ENCODE results near the gene BCL7C. TPM values are rescaled to one million over a fixed set of nuclear protein-coding genes. Genes with fewer than 3 reads are reported as not detected.

The BCL7C gene
- total and polyA plus RNA-seq, 2 of the 8 experiments (the other 6 are each of a cell fraction or from before 2014, with no cell fraction given) = 8.6 to 17.2 TPM

GRCh38 chr16:30934827-30935557, 41.1 kb upstream of the BCL7C start:
- DNase-seq (ENCODE audit: low read depth in 1 of 2, low spot score in 2 of 2) (peak in 1 of 2 experiments; percentile 87), FAIRE-seq (peak; percentile 91)
- no peaks in the 10 kb centered on the region for H3K23me2 ChIP-seq (ENCODE audit: low read depth, low read length)
- no peak overlapping the region for H2BK120ac ChIP-seq (replicated peaks; ENCODE audit: low read depth, low read length)
- H3K79me1 ChIP-seq (ENCODE audit: low read depth, low read length) = peaks cover 7% of the 10 kb centered on the region; the same call in 1 of the 2 replicates
- no peak overlapping the region for H3K4ac ChIP-seq (replicated peaks; ENCODE audit: insufficient read length, low read depth, low read length)
- H3K23ac ChIP-seq (ENCODE audit: insufficient read length) = no peak overlapping the region
- no peaks in the 10 kb centered on the region; a peak in 1 of 4 replicates for H3K79me2 ChIP-seq (ENCODE audit: control insufficient read depth in 1 of 2, insufficient read depth in 2 of 2, low read length in 2 of 2)
- no peak overlapping the region for H3K4me3 ChIP-seq (ENCODE audit: extremely low read depth in 1 of 4, insufficient read depth in 2 of 4, low read depth in 3 of 4, low read length in 4 of 4)
- H4K8ac ChIP-seq (ENCODE audit: extremely low read depth, insufficient read depth, low read length) = no peak overlapping the region
- peaks cover 9 to 16% of the 10 kb centered on the region in 2 experiments for H4K20me1 ChIP-seq (replicated peaks in 1 of 2; ENCODE audit: control insufficient read depth in 1 of 2, insufficient read depth in 2 of 2, low read length in 2 of 2)
- H3K9ac ChIP-seq (replicated peaks in 1 of 4; ENCODE audit: extremely low read depth in 1 of 4, low read depth in 3 of 4, low read length in 3 of 4) = no peak overlapping the region
- H3K27me3 ChIP-seq (replicated peaks in 1 of 4; ENCODE audit: control insufficient read depth in 3 of 4, extremely low read depth in 1 of 4, insufficient read depth in 3 of 4, low read length in 3 of 4) = no peaks in the 10 kb centered on the region
- CTCF ChIA-PET (ENCODE audit: partially characterized antibody) = interaction anchor here (0.7 to 3.3 kb wide), 16 partner anchors 8 to 201 kb away, joined by 3 to 25 read pairs (median 4); partner anchors contain the start of gene PRSS8
- H2AK5ac ChIP-seq (ENCODE audit: low read depth, low read length) = no peak overlapping the region
- no peak overlapping the region for H3K14ac ChIP-seq (ENCODE audit: insufficient read length)
- no peak overlapping the region for H4K91ac ChIP-seq (replicated peaks; ENCODE audit: insufficient read length, low read length)
- no peak overlapping the region for H2BK12ac ChIP-seq (ENCODE audit: low read depth, low read length)
- no peak overlapping the region for H2BK15ac ChIP-seq (ENCODE audit: low read length)
- 71% methylated on average over 12 of the region's 12 CpGs; no CpG with 5 or more reads in 1 of the 2 experiments for WGBS, 2 experiments (ENCODE audit: extremely low coverage in 1 of 2, insufficient coverage in 1 of 2, insufficient read length in 1 of 2, insufficient replicate concordance in 2 of 2, low coverage in 1 of 2, low lambda C conversion rate in 2 of 2, missing lambda C conversion rate in 1 of 2)
- H2AFZ ChIP-seq (ENCODE audit: low read length) = no peak overlapping the region
- no peaks in the 10 kb centered on the region for H3K9me3 ChIP-seq (ENCODE audit: insufficient read depth in 2 of 2, low read depth in 1 of 2, low read length in 1 of 2)
- H3K36me3 ChIP-seq (ENCODE audit: control insufficient read depth in 2 of 4, insufficient read depth in 4 of 4, low read length in 3 of 4) = peaks cover 15 to 45% (median 30%) of the 10 kb centered on the region in 4 experiments; a peak in 7 of 8 replicates
- no peak overlapping the region for H3K18ac ChIP-seq (ENCODE audit: extremely low read depth, low read length)
- peak overlapping the region; percentile 8; the same call in 1 of the 2 replicates for H2BK5ac ChIP-seq (ENCODE audit: low read depth, low read length)
- H2BK20ac ChIP-seq (ENCODE audit: low read length) = no peak overlapping the region; the same call in 1 of the 2 replicates
- no peak overlapping the region for H3K4me2 ChIP-seq (ENCODE audit: insufficient read depth in 1 of 2, low read depth in 2 of 2, low read length in 2 of 2)
- H3K56ac ChIP-seq (replicated peaks; ENCODE audit: insufficient read length, low read depth, low read length) = no peak overlapping the region
- H4K5ac ChIP-seq (ENCODE audit: insufficient read length, low read depth, low read length) = no peak overlapping the region
- H3K4me1 ChIP-seq (replicated peaks in 1 of 4; ENCODE audit: control insufficient read depth in 3 of 4, insufficient read depth in 4 of 4, low read length in 3 of 4) = no peaks in the 10 kb centered on the region
- H3K27ac ChIP-seq (ENCODE audit: low read depth, low read length) = peak overlapping the region; percentile 50
- POLR2A ChIA-PET (ENCODE audit: partially characterized antibody) = interaction anchor here (0.6 to 12.0 kb wide), 9 partner anchors 8 to 285 kb away, joined by 3 to 105 read pairs (median 4); partner anchors contain the start of genes FBXL19, HSD3B7, ORAI3 and SETD1A
- no peak for TF ChIP-seq POLR2A (IDR thresholded peaks at IDR 0.05; ENCODE audit: control extremely low read depth in 1 of 2, low read depth in 2 of 2, low read length in 2 of 2)
- TF ChIP-seq YY1 (IDR thresholded peaks at IDR 0.05; ENCODE audit: low read depth, low read length) = peak; percentile 70
- peak; percentile 57 to 68 for TF ChIP-seq RAD21 (IDR thresholded peaks at IDR 0.05 in 1 of 2, conservative IDR thresholded peaks at IDR 0.05 in 1 of 2; ENCODE audit: low read depth in 2 of 2, low read length in 2 of 2)
- no peak for TF ChIP-seq TAF7 (optimal IDR thresholded peaks at IDR 0.05; ENCODE audit: borderline replicate concordance, low read depth, low read length)
- no peak for TF ChIP-seq RBBP5 (IDR thresholded peaks at IDR 0.05; ENCODE audit: borderline replicate concordance, low read depth, low read length)
- no peak for TF ChIP-seq TAF1 (IDR thresholded peaks at IDR 0.05; ENCODE audit: low read depth, low read length)
- no peak for TF ChIP-seq HDAC6 (IDR thresholded peaks at IDR 0.05; ENCODE audit: low read depth, low read length)
- no peak for TF ChIP-seq CBX5 (IDR thresholded peaks at IDR 0.05; ENCODE audit: low read depth, low read length)
- TF ChIP-seq KDM5A (IDR thresholded peaks at IDR 0.05; ENCODE audit: low read length) = no peak
- no peak for TF ChIP-seq BACH1 (IDR thresholded peaks at IDR 0.05; ENCODE audit: low read length)
- peak; percentile 64; the same call in 1 of the 2 replicates for TF ChIP-seq JUND (IDR thresholded peaks at IDR 0.05; ENCODE audit: low read length)
- no peak for TF ChIP-seq PHF8 (conservative IDR thresholded peaks at IDR 0.05; ENCODE audit: low read depth, low read length)
